GM18951 (cell line): ENCODE results near the gene MFAP4.

Experiments used
- POLR2A ChIP-seq: IDR thresholded peaks from 4 replicates; pipeline ENCODE4 v1.6.1; 2011; ENCODE audit warnings: mild to moderate bottlenecking; ENCODE audit not compliant: insufficient read length, insufficient read depth; ENCODE audit errors: extremely low read depth
- in situ Hi-C: fragments of 300-500 bp; cut with MboI; formaldehyde crosslinking; loops from one replicate; pipeline ENCODE4 v1.12.0; 2022; ENCODE audit warnings: low sequenced_read_pairs, mixed read lengths, inconsistent platforms; ENCODE audit not compliant: unreplicated experiment

MFAP4 gene

GRCh38 chr17:19386974-19387920 is at the start of gene MFAP4:
Gene MFAP4, minus strand, starts transcription at chr17:19387190. Its CDS starts 35 bp downstream, at chr17:19387155.
- no peak for TF ChIP-seq POLR2A
- in situ Hi-C loops: no loop called here

GRCh38 chr17:19433727-19434340 is 46.8 kb upstream of the MFAP4 start:
- in situ Hi-C loops: no loop called here
- no peak for TF ChIP-seq POLR2A

- in situ Hi-C loops: no loop called here
- TF ChIP-seq POLR2A: no peak
Observed at GRCh38 chr17:19433255-19433654, 46.3 kb upstream of the MFAP4 start.

GRCh38 chr17:19431691-19432090 is 44.7 kb upstream of the MFAP4 start:
- TF ChIP-seq POLR2A: no peak
- in situ Hi-C loops: no loop called here

GRCh38 chr17:19426631-19427030 is 39.6 kb upstream of the MFAP4 start:
- TF ChIP-seq POLR2A: no peak
- in situ Hi-C loops: no loop called here

- no peak for TF ChIP-seq POLR2A
- in situ Hi-C loops: no loop called here
Observed at GRCh38 chr17:19424934-19425868, 38.2 kb upstream of the MFAP4 start.

- no peak for TF ChIP-seq POLR2A
- in situ Hi-C loops: no loop called here
Observed at GRCh38 chr17:19421926-19422325, 34.9 kb upstream of the MFAP4 start.

- in situ Hi-C loops: no loop called here
Observed at GRCh38 chr17:19421219-19421618, 34.2 kb upstream of the MFAP4 start.

GRCh38 chr17:19418251-19418992 is 31.4 kb upstream of the MFAP4 start:
- no peak for TF ChIP-seq POLR2A
- in situ Hi-C loops: no loop called here

More at GRCh38 chr17:19421219-19421618, 34.2 kb upstream of the MFAP4 start:
- no peak for TF ChIP-seq POLR2A

GRCh38 chr17:19417611-19418010 is 30.6 kb upstream of the MFAP4 start:
- no peak for TF ChIP-seq POLR2A

GRCh38 chr17:19415806-19416775 is 29.1 kb upstream of the MFAP4 start:
- in situ Hi-C loops: no loop called here
- no peak for TF ChIP-seq POLR2A

More at GRCh38 chr17:19417611-19418010, 30.6 kb upstream of the MFAP4 start:
- in situ Hi-C loops: no loop called here
